Bronchial epithelial cell (primary cell): ENCODE results near the gene PDE11A. TPM values are rescaled to one million over a fixed set of nuclear protein-coding genes. Genes with fewer than 3 reads are reported as not detected.

Experiments used
- DNase-seq: peaks from one replicate; pipeline ENCODE4 v3.0.0-alpha.2; 2010; ENCODE audit warnings: low read depth
- FAIRE-seq: peaks from 2 replicates; lab custom pipeline; 2011; peaks lifted over from hg19 to GRCh38; lab: Jason Lieb, UNC
- H3K27me3 ChIP-seq: 2 replicates; pipeline ENCODE4 v1.5.1; 2011; ENCODE audit warnings: low read length; ENCODE audit not compliant: control insufficient read depth, insufficient read depth
- H3K36me3 ChIP-seq: 2 replicates; pipeline ENCODE4 v1.5.1; 2011; ENCODE audit warnings: low read length; ENCODE audit not compliant: control insufficient read depth, insufficient read depth
- H3K4me3 ChIP-seq: 2 replicates; pipeline ENCODE4 v1.5.1; 2011; ENCODE audit warnings: mild to moderate bottlenecking, low read depth, low read length, control low read depth
- total RNA-seq: library from RNA; depleted of rRNA; stranded (reverse); fragments of >200 nt; gene quantifications from 2 replicates; pipeline ENCODE4 v1.2.1, GENCODE V29; 2014
- TF ChIP-seq, protein P1 (sequence below): IDR thresholded peaks from 2 replicates; pipeline ENCODE4 v1.5.1; 2011; ENCODE audit warnings: mild to moderate bottlenecking, moderate library complexity, low read length, control low read depth, inconsistent platforms; ENCODE audit not compliant: insufficient read depth, severe bottlenecking

Gene PDE11A
- total RNA-seq, 1 donor from 2014 or later: not detected

DNA sequence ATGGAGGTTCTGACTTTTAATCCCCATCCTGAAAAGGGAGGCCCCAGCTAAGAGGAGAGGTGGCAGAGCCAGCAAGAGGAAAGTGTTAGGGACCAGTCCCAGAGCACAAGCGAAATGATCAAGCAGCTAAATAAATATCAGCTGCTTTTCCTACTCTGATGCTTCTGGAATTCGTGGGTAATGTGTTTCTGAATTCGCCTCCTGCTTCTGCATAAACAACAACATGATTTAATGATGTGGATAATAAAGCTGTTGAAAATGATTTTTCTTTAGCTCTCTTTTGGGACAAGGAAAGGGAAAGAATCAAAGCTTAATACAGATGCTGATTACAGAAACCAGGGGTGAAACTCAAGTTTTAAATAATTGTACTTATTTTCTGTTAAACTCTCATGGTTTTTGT, 329.7 kb downstream of the PDE11A start:
- FAIRE-seq (no peak), DNase-seq (no peak)
- Histone ChIP-seq H3K27me3 (no peaks in the 10 kb centered on the region), H3K36me3 (no peaks in the 10 kb centered on the region), H3K4me3 (no peak overlapping the region)
- TF ChIP-seq, protein P1, sequence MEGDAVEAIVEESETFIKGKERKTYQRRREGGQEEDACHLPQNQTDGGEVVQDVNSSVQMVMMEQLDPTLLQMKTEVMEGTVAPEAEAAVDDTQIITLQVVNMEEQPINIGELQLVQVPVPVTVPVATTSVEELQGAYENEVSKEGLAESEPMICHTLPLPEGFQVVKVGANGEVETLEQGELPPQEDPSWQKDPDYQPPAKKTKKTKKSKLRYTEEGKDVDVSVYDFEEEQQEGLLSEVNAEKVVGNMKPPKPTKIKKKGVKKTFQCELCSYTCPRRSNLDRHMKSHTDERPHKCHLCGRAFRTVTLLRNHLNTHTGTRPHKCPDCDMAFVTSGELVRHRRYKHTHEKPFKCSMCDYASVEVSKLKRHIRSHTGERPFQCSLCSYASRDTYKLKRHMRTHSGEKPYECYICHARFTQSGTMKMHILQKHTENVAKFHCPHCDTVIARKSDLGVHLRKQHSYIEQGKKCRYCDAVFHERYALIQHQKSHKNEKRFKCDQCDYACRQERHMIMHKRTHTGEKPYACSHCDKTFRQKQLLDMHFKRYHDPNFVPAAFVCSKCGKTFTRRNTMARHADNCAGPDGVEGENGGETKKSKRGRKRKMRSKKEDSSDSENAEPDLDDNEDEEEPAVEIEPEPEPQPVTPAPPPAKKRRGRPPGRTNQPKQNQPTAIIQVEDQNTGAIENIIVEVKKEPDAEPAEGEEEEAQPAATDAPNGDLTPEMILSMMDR: no peak

DNA sequence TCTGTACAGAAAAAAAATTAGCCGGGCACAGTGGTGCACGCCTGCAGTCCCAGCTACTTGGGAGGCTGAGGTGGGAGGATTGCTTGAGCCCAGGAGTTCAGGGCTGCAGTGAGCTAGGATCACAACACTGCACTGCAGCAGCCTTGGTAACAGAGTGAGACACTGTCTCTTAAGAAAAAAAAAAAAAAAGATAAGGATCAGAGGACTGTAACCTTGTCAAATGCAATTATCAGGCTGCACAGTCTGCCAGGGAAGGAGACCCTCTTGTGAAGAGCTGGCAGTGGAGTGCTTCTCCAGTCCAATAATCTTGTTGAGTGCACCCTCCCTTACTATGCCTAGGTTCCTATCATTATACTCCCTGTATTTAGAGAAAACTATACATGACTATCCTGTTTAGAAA, 330.7 kb downstream of the PDE11A start:
- H3K4me3 ChIP-seq: no peak overlapping the region
- H3K27me3 ChIP-seq: no peaks in the 10 kb centered on the region
- no peaks in the 10 kb centered on the region for H3K36me3 ChIP-seq
- TF ChIP-seq, protein P1: no peak
- FAIRE-seq: no peak
- DNase-seq: no peak

DNA sequence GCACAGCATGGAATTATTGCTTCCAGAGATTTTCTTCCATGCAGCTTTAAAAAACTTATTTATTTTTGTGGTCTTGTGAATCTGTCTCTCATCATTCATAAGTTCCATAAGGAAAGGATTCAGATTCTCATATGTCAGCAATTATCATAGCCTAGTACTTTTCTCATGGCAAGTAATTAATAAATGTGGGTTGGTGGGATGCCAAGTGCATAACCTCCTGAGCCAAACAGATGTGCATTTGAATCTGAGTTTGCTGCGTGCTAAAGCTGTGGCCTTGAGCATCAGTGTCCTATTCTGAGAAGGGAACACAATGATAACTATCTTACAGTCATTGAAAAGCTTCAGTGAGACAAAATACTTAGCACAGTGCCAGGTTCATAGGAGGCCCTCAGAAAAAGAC, 331.9 kb downstream of the PDE11A start:
- TF ChIP-seq, protein P1: no peak
- no peak for FAIRE-seq
- Histone ChIP-seq H3K4me3 (no peak overlapping the region), H3K27me3 (no peaks in the 10 kb centered on the region), H3K36me3 (no peaks in the 10 kb centered on the region)
- no peak for DNase-seq

DNA sequence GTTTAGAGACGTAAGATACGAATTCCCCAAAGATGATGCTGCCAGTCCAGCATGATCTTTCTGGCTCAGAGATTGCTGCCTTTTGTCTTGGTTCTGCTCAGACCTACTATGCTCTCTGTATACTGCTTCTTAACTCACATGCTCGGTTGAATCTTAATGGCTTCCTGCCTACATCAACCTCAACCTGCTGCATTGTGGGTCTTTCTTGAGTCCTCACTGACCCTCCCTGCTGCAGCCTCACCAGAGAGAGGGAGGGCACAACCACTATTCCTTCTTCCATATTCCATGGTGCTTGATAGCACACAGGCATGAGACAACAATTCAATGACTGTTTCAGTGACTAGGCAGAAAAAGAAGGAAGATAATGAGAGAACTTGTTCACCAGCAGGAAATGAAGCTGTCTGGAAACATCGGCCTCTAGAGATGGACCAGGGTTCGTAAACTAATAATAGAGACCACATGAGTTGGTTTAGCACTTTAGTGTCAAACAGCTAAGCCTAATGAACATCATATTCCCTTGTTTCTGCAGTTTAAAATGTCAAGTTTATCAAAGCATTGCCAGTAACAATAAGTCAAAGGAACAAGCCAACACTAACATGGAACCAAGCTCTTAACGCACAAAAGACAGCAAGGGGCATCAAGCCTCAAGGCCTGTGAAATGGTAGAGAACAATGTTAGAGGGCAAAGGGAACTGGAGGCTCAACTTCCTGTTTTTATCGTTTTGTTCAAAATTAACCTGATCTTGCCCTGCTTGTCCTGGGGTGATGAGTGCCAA, 333.9 kb downstream of the PDE11A start:
- TF ChIP-seq, protein P1: no peak
- no peak overlapping the region for H3K4me3 ChIP-seq
- FAIRE-seq: no peak
- no peaks in the 10 kb centered on the region for H3K27me3 ChIP-seq
- no peak for DNase-seq
- no peaks in the 10 kb centered on the region for H3K36me3 ChIP-seq

DNA sequence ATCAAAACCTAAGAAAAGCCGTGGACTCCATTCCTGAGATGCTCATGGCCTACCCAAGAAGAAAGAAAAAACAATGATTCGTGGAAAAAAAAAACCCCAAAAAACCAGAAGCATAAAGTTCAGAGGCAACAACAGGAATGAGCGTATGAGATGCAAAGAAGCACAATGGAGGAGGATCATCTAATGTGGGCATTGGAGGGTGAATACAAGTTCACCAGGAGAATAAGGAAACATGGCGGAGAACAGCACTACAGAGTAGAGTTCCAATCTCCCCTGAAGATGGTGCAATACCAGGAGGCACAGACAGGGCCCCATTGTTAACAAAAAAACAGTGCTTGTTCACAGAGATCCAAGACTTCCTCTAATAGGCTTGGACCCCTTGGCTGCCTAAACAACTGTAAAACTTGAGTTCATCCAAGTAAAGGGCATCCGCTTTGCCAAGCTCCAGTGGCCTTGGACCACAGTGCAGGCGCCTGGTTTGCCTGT, 337.2 kb downstream of the PDE11A start:
- H3K4me3 ChIP-seq: no peak overlapping the region
- FAIRE-seq (no peak), DNase-seq (no peak)
- TF ChIP-seq, protein P1: no peak
- no peaks in the 10 kb centered on the region for H3K27me3 ChIP-seq
- H3K36me3 ChIP-seq: no peaks in the 10 kb centered on the region
